HG03135 (cell line): ENCODE measurements around the gene HELZ.
"Not testable (repeated sequence)": the region's sequence is repeated elsewhere in the genome, so short reads cannot be mapped to it uniquely, and the experiment has no call there.

Experiments used
- ATAC-seq: cut with Tn5 transposase; IDR thresholded peaks from one replicate; pipeline ENCODE4 v1.9.1; 2021; ENCODE audit warnings: mild to moderate bottlenecking, moderate library complexity; ENCODE audit not compliant: unreplicated experiment

HELZ gene

DNA sequence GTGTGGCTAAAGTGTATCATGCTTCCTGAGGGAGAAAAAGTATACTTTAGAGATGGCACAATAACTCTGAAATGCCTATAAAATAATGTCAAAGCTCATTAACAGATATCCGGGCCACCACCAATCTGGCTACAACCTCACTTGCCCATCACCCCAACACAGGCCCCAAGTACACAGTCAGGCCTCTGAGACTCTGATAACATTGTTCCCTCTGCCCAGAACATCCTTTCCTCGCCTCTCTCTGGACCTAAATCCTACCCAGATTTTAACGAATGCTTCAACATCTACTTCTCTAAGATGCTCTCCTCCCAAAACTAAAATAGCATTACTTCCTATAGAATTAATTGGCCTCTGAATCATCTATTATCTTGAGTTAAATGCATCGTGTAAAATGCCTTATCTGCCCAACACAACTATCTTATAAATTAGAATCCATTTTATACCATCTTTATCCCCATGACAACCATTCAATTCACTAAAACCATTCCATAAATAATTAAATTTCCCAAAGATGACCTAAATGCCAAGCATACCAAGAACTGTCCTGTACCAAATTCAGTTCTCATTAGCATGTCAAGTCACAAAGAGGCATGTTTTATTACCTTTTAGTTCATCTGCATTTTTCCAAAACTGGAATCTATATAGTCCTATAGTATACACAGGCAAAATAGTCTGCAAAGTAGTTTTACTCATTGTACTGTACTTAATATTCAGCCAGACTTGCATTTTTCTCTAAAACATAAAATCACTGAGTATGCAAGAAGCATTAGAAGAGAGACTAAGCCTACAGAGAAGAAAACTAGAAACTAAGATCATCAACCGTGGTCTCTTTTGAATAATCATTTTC lies 15.7 kb downstream of the HELZ start:
- no peak for ATAC-seq

DNA sequence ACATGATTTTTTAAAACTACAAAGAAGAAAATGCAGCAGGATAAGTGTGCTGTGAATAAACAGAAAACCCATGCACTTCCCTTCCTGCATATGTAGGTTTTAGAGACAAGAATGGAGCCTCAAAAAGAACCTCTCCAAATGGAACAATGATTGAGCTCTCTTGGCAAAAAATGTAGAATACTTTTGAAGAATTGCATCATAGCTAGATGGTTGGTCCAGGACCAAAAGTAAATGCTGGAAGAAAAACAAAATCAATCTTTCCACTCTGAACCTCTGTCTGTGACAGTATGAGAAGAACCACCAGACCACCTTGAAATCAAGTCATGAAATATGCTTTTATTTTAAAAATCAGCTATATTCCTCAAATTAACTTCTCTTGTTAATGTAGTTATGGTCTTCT lies 17.5 kb downstream of the HELZ start:
- no peak for ATAC-seq

DNA sequence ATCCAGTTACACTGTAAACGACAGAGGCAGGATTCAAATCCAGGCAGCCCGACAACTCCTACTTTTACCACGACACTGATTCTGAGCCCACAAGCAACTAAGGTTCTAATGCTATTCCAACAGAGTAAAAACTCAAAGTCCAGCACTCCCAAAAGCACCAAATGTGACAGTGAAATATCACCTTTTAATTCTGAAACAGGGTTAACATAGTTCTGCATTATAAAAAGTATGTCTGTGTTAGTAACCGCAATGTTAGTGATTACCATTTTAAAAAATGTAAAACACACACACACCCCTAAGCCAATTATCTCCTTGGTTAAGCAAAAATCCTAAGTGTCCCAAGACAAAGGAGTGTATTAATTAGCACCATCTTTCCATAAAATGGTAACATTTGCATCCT lies 19.7 kb downstream of the HELZ start:
- no peak for ATAC-seq

DNA sequence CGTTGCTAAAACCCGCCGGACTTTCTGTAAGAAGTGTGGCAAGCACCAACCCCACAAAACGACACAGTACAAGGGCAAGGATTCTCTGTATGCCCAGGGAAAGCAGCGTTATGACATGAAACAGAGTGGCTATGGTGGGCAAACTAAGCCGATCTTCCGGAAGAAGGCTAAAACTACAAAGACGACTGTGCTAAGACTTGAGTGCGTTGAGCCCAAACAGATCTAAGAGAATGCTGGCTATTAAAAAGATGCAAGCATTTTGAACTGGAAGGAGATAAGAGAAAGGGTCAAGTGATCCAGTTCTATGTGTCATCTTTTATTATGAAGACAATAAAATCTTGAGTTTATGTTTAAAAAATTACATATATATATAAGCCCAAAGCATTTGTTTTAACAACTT lies 20.3 kb downstream of the HELZ start:
- no peak for ATAC-seq

DNA sequence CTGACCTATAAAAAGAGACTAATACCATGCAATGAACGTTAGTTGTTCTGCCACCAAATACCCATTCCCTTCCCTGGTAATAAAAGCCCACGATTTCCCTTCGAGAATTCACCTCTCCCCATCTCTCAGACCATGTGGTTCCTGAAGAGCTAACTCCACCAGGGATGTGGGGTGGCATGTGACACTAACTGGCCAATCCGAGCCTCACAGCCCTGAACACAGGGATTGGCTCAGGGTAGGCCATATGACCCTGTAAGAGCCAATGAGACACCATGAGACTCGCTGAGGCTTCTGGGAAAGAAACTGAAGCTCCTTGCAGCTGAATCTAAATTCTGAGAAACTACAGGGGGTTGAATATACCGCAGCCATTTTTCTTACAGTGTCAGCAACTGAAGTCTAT lies 21.1 kb downstream of the HELZ start:
- ATAC-seq = no peak

DNA sequence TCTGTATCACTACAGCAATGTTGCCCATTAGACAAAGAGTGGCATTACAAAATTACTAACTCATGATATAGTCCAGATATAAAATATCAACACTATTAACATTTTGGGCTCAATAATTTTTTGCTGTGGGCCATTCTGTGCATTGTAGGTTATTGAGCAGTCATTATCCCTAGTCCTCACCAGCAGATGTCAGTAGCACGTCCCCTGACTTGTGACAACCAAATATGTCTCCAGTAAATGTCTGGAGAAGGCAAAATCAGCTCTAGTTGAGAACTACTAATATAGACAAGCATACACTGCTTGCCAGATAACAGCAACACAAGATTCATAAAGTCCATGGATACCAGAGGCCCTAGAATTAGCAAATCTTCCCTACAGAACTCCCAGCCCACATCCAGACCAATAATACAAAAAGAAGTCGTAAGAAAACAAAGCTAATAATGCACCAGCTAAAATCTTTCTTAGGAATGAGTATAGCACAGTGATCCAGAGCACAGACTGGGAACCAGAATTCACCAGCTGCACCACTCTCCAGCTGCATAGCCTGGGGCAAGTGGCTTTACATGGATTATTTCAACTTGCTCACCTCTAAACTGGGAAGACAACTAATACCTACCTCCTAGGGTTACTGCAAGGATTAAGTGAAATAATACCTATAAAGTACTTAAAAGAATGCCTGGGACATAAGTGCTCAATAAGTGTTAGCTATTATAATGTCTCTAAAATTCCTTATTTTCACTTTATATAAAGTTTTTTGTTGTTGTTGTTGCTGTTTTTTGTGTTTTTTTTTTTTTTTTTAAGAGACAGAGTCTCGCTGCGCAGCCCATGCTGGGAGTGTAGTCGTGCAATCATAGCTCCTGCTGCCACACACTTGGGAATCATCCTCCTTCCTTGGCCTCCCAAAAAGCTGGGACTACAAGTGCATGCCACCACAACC lies 23.7 kb downstream of the HELZ start:
- ATAC-seq = no peak

DNA sequence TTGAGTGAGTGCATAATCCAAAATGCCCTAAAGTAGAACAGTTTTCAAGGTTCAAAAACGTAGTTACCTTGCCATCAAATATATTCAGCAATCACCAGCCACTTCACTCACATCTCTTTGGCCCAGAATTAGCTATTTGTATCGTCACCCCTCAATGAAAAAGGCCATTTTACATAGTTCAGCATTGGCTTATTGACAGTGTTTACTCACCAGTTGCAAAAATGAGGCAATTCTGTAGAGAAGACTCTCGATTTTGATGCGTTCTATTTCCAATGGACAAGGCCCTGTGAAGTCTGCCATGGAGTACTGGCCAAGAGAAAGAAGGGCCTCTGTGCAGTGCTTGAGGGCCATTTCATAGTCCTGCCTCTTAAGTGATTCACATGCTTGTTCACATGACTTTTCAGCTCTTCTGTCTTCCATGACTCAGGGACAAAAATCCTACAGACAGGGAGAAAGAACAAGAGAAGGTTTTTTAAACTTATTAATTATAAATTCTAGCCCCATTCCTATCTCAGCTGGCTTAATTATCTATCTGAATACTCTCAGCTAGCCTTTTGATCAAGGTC lies 26.5 kb downstream of the HELZ start:
- no peak for ATAC-seq

DNA sequence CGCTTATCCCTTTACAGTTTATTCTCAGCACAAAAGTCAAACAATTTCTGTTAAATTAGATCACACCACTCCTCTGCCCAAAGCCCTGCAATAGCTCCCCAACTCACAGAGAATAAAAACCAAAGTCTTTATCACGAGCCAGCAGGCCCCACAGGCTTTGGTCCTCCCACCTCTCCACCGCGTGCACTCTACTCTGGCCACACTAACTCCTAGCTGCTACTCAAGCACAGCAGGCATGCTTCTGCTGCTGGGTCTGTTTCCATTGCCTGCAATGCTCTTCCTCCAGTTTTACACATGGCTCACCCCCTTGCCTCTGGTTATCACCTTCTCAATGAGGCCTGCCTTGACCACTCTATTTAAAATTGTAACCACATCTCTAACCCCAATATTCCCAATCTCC lies 27.6 kb downstream of the HELZ start:
- ATAC-seq = no peak

DNA sequence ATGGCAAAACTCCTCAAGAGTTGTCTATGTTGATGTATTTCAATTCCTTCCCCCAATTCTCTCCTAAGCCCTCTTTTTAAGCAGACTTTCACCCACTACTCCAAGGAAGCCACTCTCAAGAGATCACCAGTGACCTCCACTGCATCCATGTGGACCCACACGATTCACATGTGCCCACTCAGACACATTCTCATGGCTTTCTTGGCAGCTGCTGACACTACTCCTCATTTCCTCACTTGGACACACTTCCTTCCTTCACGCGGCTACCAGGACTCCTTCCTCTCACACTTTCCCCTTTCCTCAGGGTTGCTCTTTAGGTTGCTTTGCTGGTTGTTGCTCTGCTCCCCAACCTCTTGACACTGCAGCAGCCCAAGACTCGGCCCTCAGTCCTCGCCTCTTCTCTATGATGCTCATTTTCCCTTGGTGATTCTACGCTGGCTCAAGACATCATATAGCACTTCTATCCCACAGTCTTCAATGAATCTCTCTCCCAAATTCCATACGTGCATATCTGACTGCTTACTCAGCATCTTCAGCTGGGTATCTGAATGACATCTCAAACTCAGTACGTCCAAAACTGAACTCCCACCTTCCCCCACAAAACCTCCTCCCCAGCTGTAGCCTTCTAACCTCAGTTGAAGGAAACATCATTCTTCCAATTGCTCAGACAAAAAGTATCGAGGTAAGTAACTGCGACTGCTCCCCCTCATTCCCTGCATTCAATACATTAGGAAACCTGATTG lies 28.2 kb downstream of the HELZ start:
- ATAC-seq = no peak

DNA sequence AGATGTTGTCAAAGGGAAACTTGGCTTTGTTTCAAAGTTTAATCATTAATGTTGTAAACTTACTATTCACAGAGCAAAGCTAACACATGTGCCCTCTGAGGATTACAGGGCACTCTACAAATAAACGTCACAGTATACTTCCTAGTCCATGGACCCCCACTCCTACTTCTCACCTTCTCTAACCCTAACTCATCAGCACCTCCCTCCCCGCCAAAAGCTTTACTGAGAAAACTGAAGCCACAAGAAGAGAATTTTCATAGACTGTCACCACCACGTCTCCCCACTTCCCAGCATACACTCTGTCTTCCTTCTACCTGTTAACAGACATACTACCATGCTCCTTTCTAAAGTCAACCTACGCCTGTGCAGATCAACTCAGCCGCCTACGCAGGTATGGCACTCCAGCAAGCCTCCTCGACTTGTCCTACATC lies 29.0 kb downstream of the HELZ start:
- ATAC-seq = no peak

DNA sequence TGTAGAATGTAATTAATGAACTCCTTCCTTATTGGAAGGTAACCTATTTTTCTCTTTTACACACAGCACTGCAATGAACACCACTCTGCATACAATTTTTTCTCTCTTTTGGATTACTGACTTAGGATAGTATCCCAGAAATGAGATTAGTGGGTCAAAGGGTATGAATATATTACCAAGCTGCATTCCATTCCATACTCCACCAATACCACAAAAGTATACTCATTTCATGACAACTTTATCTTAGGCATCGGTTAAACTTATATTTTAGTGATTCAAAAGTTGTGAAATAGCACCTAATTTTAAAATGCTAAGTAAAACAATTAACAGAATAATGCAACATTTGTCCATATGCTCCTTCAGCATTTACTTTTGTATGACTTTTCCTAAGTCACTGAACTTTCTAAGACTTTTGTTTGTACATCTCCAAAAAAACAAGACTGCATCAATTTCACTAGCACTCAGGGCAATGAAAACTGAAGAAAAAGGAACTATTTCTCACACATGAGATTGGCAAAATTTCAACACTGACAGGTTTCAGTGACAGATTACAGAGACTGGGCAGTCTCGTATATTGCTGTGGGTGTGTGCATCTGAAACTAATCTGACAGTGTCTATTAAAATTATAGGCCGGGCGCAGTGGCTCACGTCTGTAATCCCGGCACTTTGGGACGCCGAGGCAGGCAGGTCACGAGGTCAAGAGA lies 32.1 kb downstream of the HELZ start:
- ATAC-seq = no peak

DNA sequence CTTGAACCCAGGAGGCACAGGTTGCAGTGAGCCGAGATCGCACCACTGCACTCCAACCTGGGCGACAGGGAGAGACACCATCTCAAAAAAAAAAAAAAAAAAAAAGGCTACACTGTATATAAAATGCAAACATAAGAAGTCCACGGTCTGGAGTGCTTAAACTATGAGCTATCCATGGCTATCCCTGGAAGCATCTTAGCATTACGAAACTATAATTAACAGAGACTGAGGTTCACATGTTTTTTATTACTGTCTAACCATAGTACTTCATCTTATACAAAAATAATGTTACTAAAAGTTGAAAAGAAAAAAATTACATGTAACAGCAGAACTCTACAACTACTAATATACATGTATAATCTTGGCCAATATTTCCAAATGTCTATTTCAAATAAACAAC lies 32.8 kb downstream of the HELZ start:
- ATAC-seq = no peak

DNA sequence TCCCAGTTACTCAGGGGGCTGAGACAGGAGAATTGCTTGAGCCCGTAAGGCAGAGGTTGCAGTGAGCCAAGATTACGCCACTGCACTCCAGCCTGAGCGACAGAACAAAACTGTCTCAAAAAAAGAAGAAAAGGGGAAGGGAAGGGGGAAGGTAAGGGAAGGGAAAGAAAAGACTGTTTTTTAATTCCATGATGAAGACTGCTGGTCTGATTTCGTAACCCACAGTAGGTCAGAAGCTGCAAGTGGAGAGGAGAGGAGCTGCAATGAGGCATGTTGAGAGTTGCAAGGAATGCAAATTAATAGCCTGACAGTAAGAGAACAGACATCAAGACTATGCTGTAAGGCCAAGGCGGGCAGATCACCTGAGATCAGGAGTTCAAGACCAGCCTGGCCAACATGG lies 33.3 kb downstream of the HELZ start:
- ATAC-seq = no peak

DNA sequence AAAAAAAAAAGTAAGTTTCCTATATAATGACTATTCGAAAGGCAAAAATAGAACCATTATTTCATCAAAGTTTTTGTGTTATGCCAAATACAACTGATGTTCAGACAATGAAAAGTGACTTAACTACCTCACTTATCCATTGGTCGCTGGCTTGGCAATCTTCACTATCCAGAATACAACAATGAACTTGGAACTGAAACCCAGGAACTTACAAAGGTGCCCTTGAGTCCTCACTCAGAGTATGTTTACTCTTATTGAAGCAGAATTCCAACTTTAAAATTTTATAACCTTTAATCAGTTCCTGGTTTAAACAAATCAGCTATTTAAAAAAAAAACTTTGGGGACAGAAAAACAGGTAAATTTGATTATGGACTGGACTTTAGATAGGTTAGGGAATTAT lies 34.1 kb downstream of the HELZ start:
- ATAC-seq = no peak

DNA sequence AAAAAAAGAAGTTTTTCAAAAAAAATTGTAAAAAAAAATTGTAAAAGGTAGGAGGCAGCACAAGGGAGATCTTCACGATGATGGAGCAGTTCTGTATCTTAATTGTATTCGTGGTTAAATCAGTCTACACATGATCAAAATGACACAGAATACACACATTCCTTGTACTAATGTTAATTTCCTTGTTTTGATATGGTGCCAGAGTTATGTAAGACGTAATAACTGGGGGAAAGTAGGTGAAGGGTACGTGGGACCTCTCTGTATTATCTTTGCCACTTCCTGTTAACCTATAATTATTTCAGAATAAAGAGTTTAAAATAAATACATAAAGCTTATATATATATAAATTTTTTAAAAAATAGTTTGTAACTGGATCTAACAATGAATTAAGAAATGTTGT lies 36.8 kb downstream of the HELZ start:
- no peak for ATAC-seq

DNA sequence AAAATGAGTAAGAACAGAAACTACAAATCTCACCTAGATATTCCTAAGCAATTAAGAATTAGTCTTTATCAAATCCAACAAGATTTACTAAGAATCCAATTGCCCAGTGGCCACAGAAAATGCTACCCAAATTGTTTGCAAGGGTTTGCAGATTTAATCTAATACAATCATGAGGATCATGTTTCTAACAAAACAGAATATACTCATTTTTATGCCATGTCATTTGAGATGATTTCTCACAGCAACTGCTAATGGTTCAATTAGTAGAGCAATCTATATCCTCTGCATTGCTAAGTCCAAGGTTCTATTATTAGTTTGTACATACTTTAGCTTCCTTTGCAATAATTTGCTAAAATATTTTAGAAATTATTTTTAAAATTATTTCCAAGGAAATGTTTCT lies 41.2 kb downstream of the HELZ start:
- ATAC-seq = no peak

DNA sequence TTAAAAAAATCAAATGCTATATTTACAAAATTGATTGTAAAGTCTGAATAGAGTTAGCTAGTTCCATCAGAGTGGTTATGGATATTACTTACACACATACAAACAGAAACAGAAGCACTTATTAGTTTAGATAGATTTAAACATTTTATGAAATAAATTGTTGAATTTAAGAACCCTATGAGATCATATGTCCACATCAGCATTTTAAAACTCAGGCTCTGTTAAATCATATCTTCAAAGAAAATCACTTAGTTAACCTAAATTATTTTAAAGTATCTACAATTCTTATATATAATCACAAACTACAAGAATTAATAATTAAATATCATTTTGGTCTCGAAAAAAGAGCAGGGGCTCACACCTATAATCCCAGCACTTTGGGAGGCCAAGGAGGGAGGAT lies 42.5 kb downstream of the HELZ start:
- ATAC-seq = no peak

DNA sequence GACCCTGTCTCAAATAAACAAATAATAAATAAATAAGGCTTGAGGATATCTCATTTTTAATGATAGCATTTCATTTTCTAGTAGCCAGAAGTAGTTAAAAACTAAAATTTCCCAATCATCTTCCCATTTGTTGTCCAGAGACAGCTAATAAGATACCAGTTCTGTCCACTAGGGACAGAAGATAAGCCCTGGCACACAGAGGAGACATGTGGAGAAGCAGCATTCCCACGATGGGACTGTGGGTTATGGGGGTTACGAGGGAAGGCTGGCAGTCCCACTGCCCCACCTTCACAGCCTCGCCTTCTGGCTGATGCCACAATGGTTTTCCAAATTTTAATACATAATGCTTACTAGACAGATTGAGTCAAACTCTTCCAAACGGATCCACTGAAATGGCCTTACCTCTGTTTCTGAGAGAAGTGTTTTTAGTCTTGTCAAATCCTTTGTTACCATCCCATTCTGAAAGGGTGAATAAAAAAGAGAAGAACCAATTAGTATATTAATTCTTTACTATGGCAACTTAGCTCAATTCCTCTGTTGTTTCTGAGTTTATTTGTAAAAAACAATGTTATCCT lies 44.2 kb downstream of the HELZ start:
- no peak for ATAC-seq

DNA sequence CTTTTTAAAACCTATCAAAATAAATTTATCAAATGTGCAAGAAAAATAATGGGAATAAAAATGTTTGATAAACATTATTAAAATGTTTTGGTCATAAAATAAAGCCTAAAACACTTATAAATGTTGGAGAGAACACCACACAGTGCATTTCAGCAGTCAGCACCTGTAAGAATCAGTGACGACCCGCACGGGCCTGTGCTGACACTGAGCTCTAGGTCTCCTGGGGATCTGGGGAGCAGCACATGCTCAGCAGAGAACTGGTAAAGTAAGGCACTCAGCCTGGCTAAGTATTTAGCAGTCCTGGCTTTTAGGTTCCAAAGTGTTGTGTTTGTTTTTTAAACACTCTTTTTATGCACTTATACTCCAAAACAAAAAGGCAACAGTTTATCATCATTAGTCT lies 46.9 kb downstream of the HELZ start:
- no peak for ATAC-seq

DNA sequence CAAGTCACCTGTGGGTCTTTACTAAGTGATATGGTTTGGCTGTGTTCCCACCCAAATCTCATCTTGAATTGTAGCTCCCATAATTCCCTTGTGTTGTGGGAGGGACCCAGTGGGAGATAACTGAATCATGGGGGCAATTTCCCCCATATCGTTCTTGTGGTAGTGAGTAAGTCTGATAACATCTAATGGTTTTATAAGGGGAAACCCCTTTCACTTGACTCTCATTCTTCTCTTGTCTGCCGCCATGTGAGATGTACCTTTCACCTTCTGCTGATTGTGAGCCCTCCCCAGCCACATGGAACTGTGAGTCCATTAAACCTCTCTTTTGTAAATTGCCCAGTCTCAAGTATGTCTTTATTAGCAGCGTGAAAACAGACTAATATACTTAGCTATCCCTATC lies 48.0 kb downstream of the HELZ start:
- ATAC-seq = not testable (repeated sequence)
